ENCODE data around the gene HIVEP3.

HIVEP3 gene

GRCh38 chr1:41870076-41870562 is 48.6 kb downstream of the HIVEP3 start:
- Histone ChIP-seq H4K20me1 (ENCODE audit: insufficient read depth) (no peaks in the 10 kb centered on the region), H3K4me3 (IDR thresholded peaks at IDR 0.05; ENCODE audit: insufficient read depth, low read depth, low read length) (no peak overlapping the region), H2AFZ (ENCODE audit: low read depth) (no peak overlapping the region), H3K4me2 (no peak overlapping the region), H3K27me3 (ENCODE audit: insufficient read depth, low read depth) (no peaks in the 10 kb centered on the region), H3K79me2 (ENCODE audit: insufficient read depth, low read depth) (no peaks in the 10 kb centered on the region), H3K4me1 (ENCODE audit: low read depth, poor library complexity, severe bottlenecking) (peaks cover 52% of the 10 kb centered on the region), H3K9ac (no peak overlapping the region), H3K36me3 (ENCODE audit: insufficient read depth) (no peaks in the 10 kb centered on the region), H3K27ac (no peak overlapping the region)
- no peak for TF ChIP-seq CTCF (conservative IDR thresholded peaks at IDR 0.05; ENCODE audit: low read depth, low read length)

GRCh38 chr1:41868241-41868998 is 50.3 kb downstream of the HIVEP3 start:
- H3K4me3 ChIP-seq (IDR thresholded peaks at IDR 0.05; ENCODE audit: insufficient read depth, low read depth, low read length), result no peak overlapping the region
- peak; percentile 62 for TF ChIP-seq CTCF (conservative IDR thresholded peaks at IDR 0.05; ENCODE audit: low read depth, low read length)
- no peak overlapping the region for H3K9ac ChIP-seq
- no peak overlapping the region for H3K27ac ChIP-seq
- H3K79me2 ChIP-seq (ENCODE audit: insufficient read depth, low read depth), result no peaks in the 10 kb centered on the region
- H3K36me3 ChIP-seq (ENCODE audit: insufficient read depth), result no peaks in the 10 kb centered on the region
- no peak overlapping the region; the same call in 1 of the 2 replicates for H2AFZ ChIP-seq (ENCODE audit: low read depth)
- H3K4me2 ChIP-seq, result peak overlapping the region; percentile 25; the same call in 1 of the 2 replicates
- H3K4me1 ChIP-seq (ENCODE audit: low read depth, poor library complexity, severe bottlenecking), result peaks cover 35% of the 10 kb centered on the region
- H3K27me3 ChIP-seq (ENCODE audit: insufficient read depth, low read depth), result no peaks in the 10 kb centered on the region
- H4K20me1 ChIP-seq (ENCODE audit: insufficient read depth), result no peaks in the 10 kb centered on the region

- Histone ChIP-seq H3K27ac (no peak overlapping the region), H3K4me3 (IDR thresholded peaks at IDR 0.05; ENCODE audit: insufficient read depth, low read depth, low read length) (no peak overlapping the region), H3K79me2 (ENCODE audit: insufficient read depth, low read depth) (no peaks in the 10 kb centered on the region), H3K27me3 (ENCODE audit: insufficient read depth, low read depth) (no peaks in the 10 kb centered on the region), H3K4me1 (ENCODE audit: low read depth, poor library complexity, severe bottlenecking) (peaks cover 24% of the 10 kb centered on the region), H3K9ac (no peak overlapping the region), H3K36me3 (ENCODE audit: insufficient read depth) (no peaks in the 10 kb centered on the region), H2AFZ (ENCODE audit: low read depth) (no peak overlapping the region), H3K4me2 (no peak overlapping the region), H4K20me1 (ENCODE audit: insufficient read depth) (no peaks in the 10 kb centered on the region)
- no peak for TF ChIP-seq CTCF (conservative IDR thresholded peaks at IDR 0.05; ENCODE audit: low read depth, low read length)
These were observed 52.4 kb downstream of the HIVEP3 start for GRCh38 chr1:41866285-41866684.

- Histone ChIP-seq H3K79me2 (ENCODE audit: insufficient read depth, low read depth) (no peaks in the 10 kb centered on the region), H3K4me1 (ENCODE audit: low read depth, poor library complexity, severe bottlenecking) (peaks cover 24% of the 10 kb centered on the region), H2AFZ (ENCODE audit: low read depth) (no peak overlapping the region), H4K20me1 (ENCODE audit: insufficient read depth) (no peaks in the 10 kb centered on the region), H3K27ac (no peak overlapping the region), H3K36me3 (ENCODE audit: insufficient read depth) (no peaks in the 10 kb centered on the region), H3K9ac (no peak overlapping the region), H3K27me3 (ENCODE audit: insufficient read depth, low read depth) (no peaks in the 10 kb centered on the region), H3K4me3 (IDR thresholded peaks at IDR 0.05; ENCODE audit: insufficient read depth, low read depth, low read length) (no peak overlapping the region), H3K4me2 (no peak overlapping the region)
- no peak for TF ChIP-seq CTCF (conservative IDR thresholded peaks at IDR 0.05; ENCODE audit: low read depth, low read length)
These were observed 54.2 kb downstream of the HIVEP3 start for GRCh38 chr1:41864471-41865040.

Data from KMS-11 (cell line).